H9 (cell line): Measurements from ENCODE around the gene MAN1A2. TPM values are rescaled to one million over a fixed set of nuclear protein-coding genes. Genes with fewer than 3 reads are reported as not detected.

ENCODE experiments used
- DNase-seq: peaks from one replicate; pipeline ENCODE4 v3.0.0-alpha.2; 2017
- H2AFZ ChIP-seq: one replicate; pipeline ENCODE4 v1.6.1; 2013; ENCODE audit warnings: mild to moderate bottlenecking, low read length, control low read depth, moderate library complexity
- H2AK5ac ChIP-seq: 2 replicates; pipeline ENCODE4 v1.6.1; 2013; ENCODE audit warnings: low read length, control low read depth, mixed read lengths; ENCODE audit not compliant: insufficient read length
- H2BK120ac ChIP-seq: one replicate; pipeline ENCODE4 v1.6.1; 2013; ENCODE audit warnings: low read depth, mild to moderate bottlenecking, low read length, control low read depth, inconsistent platforms; ENCODE audit not compliant: poor library complexity, severe bottlenecking
- H2BK12ac ChIP-seq: 2 replicates; pipeline ENCODE4 v1.6.1; 2013; ENCODE audit warnings: low read length, control low read depth, mixed read lengths, low read depth; ENCODE audit not compliant: insufficient read length
- H2BK15ac ChIP-seq: 2 replicates; pipeline ENCODE4 v1.6.1; 2013; ENCODE audit warnings: low read depth, low read length, control low read depth
- H2BK20ac ChIP-seq: one replicate; pipeline ENCODE4 v1.6.1; 2013; ENCODE audit warnings: low read depth, mild to moderate bottlenecking, low read length, control low read depth, inconsistent platforms; ENCODE audit not compliant: poor library complexity, severe bottlenecking
- H2BK5ac ChIP-seq: 2 replicates; pipeline ENCODE4 v1.6.1; 2013; ENCODE audit warnings: low read length, control low read depth, mixed read lengths; ENCODE audit not compliant: insufficient read length
- H3K14ac ChIP-seq: 2 replicates; pipeline ENCODE4 v1.6.1; 2013; ENCODE audit warnings: low read length, control low read depth; ENCODE audit not compliant: insufficient read depth
- H3K18ac ChIP-seq: 2 replicates; pipeline ENCODE4 v1.6.1; 2013; ENCODE audit warnings: low read depth, mild to moderate bottlenecking, mixed read lengths, low read length, control low read depth; ENCODE audit not compliant: insufficient read length
- H3K23ac ChIP-seq: 2 replicates; pipeline ENCODE4 v1.6.1; 2013; ENCODE audit warnings: low read length, control low read depth, mixed read lengths, low read depth; ENCODE audit not compliant: insufficient read length
- H3K23me2 ChIP-seq: 2 replicates; pipeline ENCODE4 v1.6.1; 2013; ENCODE audit warnings: low read depth, mild to moderate bottlenecking, mixed read lengths, low read length, control low read depth; ENCODE audit not compliant: insufficient read length, poor library complexity, severe bottlenecking
- H3K27ac ChIP-seq: 2 replicates; pipeline ENCODE4 v1.5.1; 2013; ENCODE audit warnings: low read length, control low read depth, mixed read lengths, low read depth; ENCODE audit not compliant: insufficient read length
- H3K27me3 ChIP-seq: 2 replicates; pipeline ENCODE4 v1.6.1; 2013; ENCODE audit warnings: low read length, control low read depth, inconsistent platforms; ENCODE audit not compliant: insufficient read depth
- H3K4ac ChIP-seq: 2 replicates; pipeline ENCODE4 v1.6.1; 2013; ENCODE audit warnings: low read depth, mild to moderate bottlenecking, control low read depth, inconsistent platforms, low read length, moderate library complexity
- H3K4me1 ChIP-seq: 2 replicates; pipeline ENCODE4 v1.6.1; 2013; ENCODE audit warnings: low read length, control low read depth, inconsistent platforms; ENCODE audit not compliant: insufficient read depth
- H3K4me2 ChIP-seq: 2 replicates; pipeline ENCODE4 v1.6.1; 2013; ENCODE audit warnings: low read length, control low read depth, mixed read lengths; ENCODE audit not compliant: insufficient read length, insufficient read depth
- H3K56ac ChIP-seq: 2 replicates; pipeline ENCODE4 v1.6.1; 2013; ENCODE audit warnings: low read depth, mild to moderate bottlenecking, mixed read lengths, low read length, control low read depth; ENCODE audit not compliant: insufficient read length
- H3K79me1 ChIP-seq: 2 replicates; pipeline ENCODE4 v1.6.1; 2013; ENCODE audit warnings: low read depth, mild to moderate bottlenecking, moderate library complexity, low read length, control low read depth, inconsistent platforms; ENCODE audit not compliant: insufficient read depth, poor library complexity, severe bottlenecking
- H3K79me2 ChIP-seq: 2 replicates; pipeline ENCODE4 v1.6.1; 2013; ENCODE audit warnings: low read length, control low read depth, inconsistent platforms; ENCODE audit not compliant: insufficient read depth
- H3K9ac ChIP-seq: 2 replicates; pipeline ENCODE4 v1.6.1; 2013; ENCODE audit warnings: low read length, control low read depth, mixed read lengths; ENCODE audit not compliant: insufficient read length; ENCODE audit errors: extremely low read depth
- H3K9me3 ChIP-seq: one replicate; pipeline ENCODE4 v1.6.1; 2013; ENCODE audit warnings: low read depth, low read length, inconsistent platforms; ENCODE audit not compliant: control insufficient read depth
- H3T11ph ChIP-seq: one replicate; pipeline ENCODE4 v1.6.1; 2013; ENCODE audit warnings: mild to moderate bottlenecking, low read length, control low read depth, inconsistent platforms
- H4K20me1 ChIP-seq: one replicate; pipeline ENCODE4 v1.6.1; 2013; ENCODE audit not compliant: control insufficient read depth, insufficient read length, insufficient read depth
- H4K5ac ChIP-seq: 2 replicates; pipeline ENCODE4 v1.6.1; 2013; ENCODE audit warnings: low read depth, mild to moderate bottlenecking, mixed read lengths, low read length, control low read depth; ENCODE audit not compliant: insufficient read length
- H4K8ac ChIP-seq: replicated peaks from 2 replicates; pipeline ENCODE4 v1.6.1; 2013; ENCODE audit warnings: low read length, control low read depth, mixed read lengths, low read depth; ENCODE audit not compliant: insufficient read length
- H4K91ac ChIP-seq: 2 replicates; pipeline ENCODE4 v1.6.1; 2013; ENCODE audit warnings: low read depth, mild to moderate bottlenecking, moderate library complexity, mixed read lengths, low read length, control low read depth; ENCODE audit not compliant: insufficient read length
- H3K27ac Mint-ChIP-seq, 3 experiments: 2 replicates in 2 of 3; 3 replicates in 1 of 3; pipeline ENCODE4 v1.8.0; 2020 to 2021; ENCODE audit warnings: mixed read lengths in 3 of 3, mild to moderate bottlenecking in 1 of 3, moderate library complexity in 1 of 3
- H3K27me3 Mint-ChIP-seq: 2 replicates; pipeline ENCODE4 v1.8.0; 2021; ENCODE audit warnings: low read depth, mild to moderate bottlenecking, moderate library complexity, mixed read lengths
- H3K36me3 Mint-ChIP-seq, 3 experiments: 2 replicates in 2 of 3; 3 replicates in 1 of 3; pipeline ENCODE4 v1.8.0; 2020 to 2021; ENCODE audit warnings: low read depth in 3 of 3, mixed read lengths in 3 of 3; ENCODE audit not compliant: insufficient read depth in 1 of 3
- H3K4me1 Mint-ChIP-seq, 2 experiments: 2 replicates each; pipeline ENCODE4 v1.8.0; 2020; ENCODE audit warnings: mixed read lengths in 2 of 2
- H3K4me3 Mint-ChIP-seq, 2 experiments: 2 replicates in 1 of 2; 3 replicates in 1 of 2; pipeline ENCODE4 v1.8.0; 2020 to 2021; ENCODE audit warnings: mild to moderate bottlenecking in 2 of 2, mixed read lengths in 2 of 2, moderate library complexity in 1 of 2
- H3K9me3 Mint-ChIP-seq, 2 experiments: 2 replicates in 1 of 2; 3 replicates in 1 of 2; pipeline ENCODE4 v1.8.0; 2020; ENCODE audit warnings: mild to moderate bottlenecking in 2 of 2, mixed read lengths in 2 of 2, moderate library complexity in 1 of 2
- WGBS: extraction: QIAGEN DNeasy Blood & Tissue Kit; methylation state at CpG from one replicate; pipeline ENCODE4 v1.1.7; 2013; ENCODE audit warnings: missing lambda C conversion rate, low lambda C conversion rate, mixed read lengths; ENCODE audit not compliant: insufficient read length; ENCODE audit errors: extremely low coverage; 5-methylcytosine and 5-hydroxymethylcytosine counted together
- total RNA-seq: library from RNA; stranded (reverse); gene quantifications from 2 replicates; pipeline ENCODE4 v1.2.1, GENCODE V29; 2021
- TF ChIP-seq, protein P1 (sequence below): fragments of 200-600 bp; sonication (generic); conservative IDR thresholded peaks from 3 replicates; pipeline ENCODE4 v1.8.0; 2021; ENCODE audit warnings: antibody characterized with exemption, mild to moderate bottlenecking

Gene MAN1A2
- total RNA-seq, 1 experiment from 2014 or later, result 24.0 TPM

DNA sequence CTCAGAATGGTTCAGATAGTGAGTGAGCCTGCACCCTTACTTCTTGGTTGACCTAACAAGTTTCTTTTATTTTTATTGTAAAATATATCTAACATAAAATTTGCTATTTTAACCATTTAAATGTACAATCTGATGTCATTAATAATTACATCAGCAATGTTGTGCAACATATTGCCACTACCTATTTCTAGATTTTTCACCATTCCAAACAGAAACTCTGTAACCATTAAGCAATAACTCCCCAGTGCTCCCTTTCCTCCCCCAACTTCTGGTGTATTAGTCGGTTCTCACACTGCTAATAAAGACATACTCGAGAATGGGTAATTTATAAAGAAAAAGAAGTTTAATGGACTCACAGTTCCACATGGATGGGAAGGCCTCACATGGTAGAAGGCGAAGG lies 162.4 kb downstream of the MAN1A2 start:
- Histone ChIP-seq H3K79me2 (no peaks in the 10 kb centered on the region), H3K9me3 (no peaks in the 10 kb centered on the region), H3K27me3 (no peaks in the 10 kb centered on the region), H3K23ac (no peak overlapping the region), H3K4me2 (no peak overlapping the region), H4K20me1 (no peaks in the 10 kb centered on the region), H3K14ac (no peak overlapping the region), H3K27ac (no peak overlapping the region), H2BK120ac (no peak overlapping the region), H3K9ac (no peak overlapping the region), H2BK15ac (no peak overlapping the region), H3K4me1 (no peaks in the 10 kb centered on the region), H4K8ac (no peak overlapping the region), H2AK5ac (no peak overlapping the region), H3K18ac (no peak overlapping the region), H2AFZ (no peak overlapping the region), H2BK5ac (no peak overlapping the region), H4K5ac (no peak overlapping the region), H3T11ph (no peak overlapping the region), H2BK12ac (no peak overlapping the region), H2BK20ac (no peak overlapping the region), H3K4ac (no peak overlapping the region), H3K23me2 (no peaks in the 10 kb centered on the region), H3K79me1 (no peaks in the 10 kb centered on the region), H4K91ac (no peak overlapping the region), H3K56ac (no peak overlapping the region)
- no peak for DNase-seq
- peaks cover 3 to 4% of the 10 kb centered on the region in 2 experiments; a peak in 3 of 4 replicates for H3K4me1 Mint-ChIP-seq
- TF ChIP-seq, protein P1, sequence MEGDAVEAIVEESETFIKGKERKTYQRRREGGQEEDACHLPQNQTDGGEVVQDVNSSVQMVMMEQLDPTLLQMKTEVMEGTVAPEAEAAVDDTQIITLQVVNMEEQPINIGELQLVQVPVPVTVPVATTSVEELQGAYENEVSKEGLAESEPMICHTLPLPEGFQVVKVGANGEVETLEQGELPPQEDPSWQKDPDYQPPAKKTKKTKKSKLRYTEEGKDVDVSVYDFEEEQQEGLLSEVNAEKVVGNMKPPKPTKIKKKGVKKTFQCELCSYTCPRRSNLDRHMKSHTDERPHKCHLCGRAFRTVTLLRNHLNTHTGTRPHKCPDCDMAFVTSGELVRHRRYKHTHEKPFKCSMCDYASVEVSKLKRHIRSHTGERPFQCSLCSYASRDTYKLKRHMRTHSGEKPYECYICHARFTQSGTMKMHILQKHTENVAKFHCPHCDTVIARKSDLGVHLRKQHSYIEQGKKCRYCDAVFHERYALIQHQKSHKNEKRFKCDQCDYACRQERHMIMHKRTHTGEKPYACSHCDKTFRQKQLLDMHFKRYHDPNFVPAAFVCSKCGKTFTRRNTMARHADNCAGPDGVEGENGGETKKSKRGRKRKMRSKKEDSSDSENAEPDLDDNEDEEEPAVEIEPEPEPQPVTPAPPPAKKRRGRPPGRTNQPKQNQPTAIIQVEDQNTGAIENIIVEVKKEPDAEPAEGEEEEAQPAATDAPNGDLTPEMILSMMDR, result no peak
- H3K4me3 Mint-ChIP-seq, result no peak overlapping the region
- WGBS, result no CpG with 5 or more reads among the region's 3 CpGs
- H3K27ac Mint-ChIP-seq, result no peak overlapping the region
- no peaks in the 10 kb centered on the region for H3K27me3 Mint-ChIP-seq
- H3K36me3 Mint-ChIP-seq, result peaks cover 0 to 3% (median 0%) of the 10 kb centered on the region in 3 experiments; a peak in 1 of 7 replicates
- H3K9me3 Mint-ChIP-seq, result no peaks in the 10 kb centered on the region; a peak in 1 of 5 replicates
